HG02885 (cell line): ENCODE results near the gene LRP11.

Experiments
- ATAC-seq: cut with Tn5 transposase; IDR thresholded peaks from one replicate; pipeline ENCODE4 v1.9.1; 2021; ENCODE audit warnings: mild to moderate bottlenecking; ENCODE audit not compliant: unreplicated experiment, poor library complexity

The LRP11 gene

DNA sequence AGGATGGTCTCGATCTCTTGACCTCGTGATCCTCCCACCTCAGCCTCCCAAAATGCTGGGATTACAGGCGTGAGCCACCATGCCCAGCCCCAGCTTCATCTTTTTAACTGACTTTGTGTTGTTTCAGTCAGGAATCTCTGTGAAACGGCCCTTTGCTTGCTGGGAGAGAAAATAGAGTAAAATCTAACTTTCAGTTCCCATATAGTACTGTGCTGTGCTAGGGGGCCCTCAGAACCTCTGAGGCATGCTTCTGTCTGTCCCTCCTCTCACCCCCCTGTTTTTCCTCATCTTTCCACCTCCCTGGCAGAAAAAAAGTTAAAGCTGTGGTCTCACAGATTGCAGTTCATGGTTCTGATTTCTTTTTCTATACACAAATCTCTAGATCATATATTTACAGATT is 48.4 kb downstream of the LRP11 start:
- peak; percentile 72 for ATAC-seq

DNA sequence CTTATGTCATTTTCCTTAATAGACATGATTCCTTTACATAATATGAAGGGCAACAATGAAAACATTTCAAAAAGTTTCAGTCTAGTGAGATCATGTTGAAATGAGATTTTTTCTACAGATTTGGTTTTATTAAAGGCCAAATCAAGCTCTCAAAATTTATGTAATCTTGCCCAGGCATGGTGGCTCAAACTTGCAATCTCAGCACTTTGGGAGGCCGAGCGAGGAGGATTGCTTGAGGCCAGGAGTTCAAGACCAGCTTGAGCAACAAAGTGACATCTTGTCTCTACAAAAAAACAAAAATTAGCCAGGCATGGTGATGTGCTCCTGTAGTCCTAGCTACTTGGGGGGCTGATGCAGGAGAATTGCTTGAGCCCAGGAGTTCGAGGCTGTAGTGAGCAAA is 50.8 kb downstream of the LRP11 start:
- no peak for ATAC-seq

DNA sequence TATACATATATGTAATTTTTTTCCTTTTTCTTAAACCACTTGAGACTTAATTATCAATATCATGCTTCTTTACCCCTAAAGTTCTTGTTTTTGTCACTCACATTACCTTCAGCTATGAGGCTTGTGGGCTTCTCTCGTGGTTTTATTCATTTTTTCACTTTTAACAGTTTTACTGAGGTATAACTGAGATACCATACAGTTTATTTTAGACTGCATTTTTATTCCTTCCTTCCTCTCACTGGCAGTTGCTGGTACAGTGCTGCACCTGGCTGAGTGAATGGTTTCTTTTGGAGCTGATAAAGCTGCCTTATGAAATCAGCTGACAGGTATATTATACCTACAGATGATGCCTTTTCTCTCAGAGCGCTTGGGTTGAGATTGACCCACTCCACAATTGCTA is 54.4 kb downstream of the LRP11 start:
- ATAC-seq: no peak

DNA sequence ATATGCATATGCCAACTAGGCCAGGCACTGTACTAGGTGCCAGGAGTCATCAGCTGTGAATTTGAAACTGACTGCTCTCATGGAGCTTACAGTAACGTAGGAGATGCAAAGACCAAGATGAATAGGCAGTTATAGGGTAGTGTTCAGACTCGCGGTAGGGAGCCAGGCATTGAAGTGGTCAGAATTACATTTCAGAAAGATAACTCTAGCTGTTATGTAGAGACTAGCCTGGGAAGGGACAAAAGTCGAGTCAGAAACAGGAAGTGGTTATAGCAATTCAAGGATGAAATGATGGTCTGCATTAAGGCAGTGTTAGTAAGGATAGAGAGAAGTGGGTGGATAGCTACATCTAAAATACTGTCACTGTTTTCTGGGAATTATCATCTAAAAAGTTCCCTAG is 58.0 kb downstream of the LRP11 start:
- no peak for ATAC-seq

DNA sequence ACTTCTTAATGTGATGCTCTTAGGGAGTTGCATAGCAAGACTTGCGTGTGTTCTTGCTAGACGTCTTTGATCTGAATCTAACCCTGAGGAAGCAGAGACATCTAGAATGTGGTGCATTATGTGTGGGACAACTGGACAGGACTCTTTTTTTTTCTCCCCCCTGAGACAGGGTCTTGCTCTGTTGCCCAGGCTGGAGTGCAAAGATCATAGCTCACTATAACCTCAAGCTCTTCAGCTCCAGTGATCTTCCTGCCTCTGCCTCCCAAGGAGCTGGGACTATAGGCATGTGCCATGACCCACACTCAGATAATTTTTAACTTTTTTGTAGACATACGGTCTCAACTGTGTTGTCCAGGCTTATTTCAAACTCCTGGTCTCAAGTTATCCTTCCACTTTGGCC is 80.6 kb downstream of the LRP11 start:
- no peak for ATAC-seq

DNA sequence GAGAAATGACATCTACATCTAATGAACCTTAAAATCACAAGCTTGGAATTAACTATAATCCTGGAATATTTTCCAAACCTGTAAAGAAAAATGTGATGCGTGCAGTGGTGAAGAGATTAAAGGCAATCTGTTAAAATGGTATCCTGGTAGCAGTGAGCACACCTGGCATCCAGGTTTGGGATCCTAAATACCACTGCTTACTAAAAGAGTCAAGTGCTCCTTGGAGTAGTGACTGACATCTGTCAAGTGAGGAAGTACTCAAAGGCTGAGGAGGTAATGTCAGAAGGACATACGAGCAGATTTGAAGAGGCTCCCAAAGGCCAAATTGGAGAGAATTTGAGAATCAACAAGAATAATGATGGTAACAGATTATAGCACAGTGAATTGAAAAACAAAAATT is 81.8 kb downstream of the LRP11 start:
- no peak for ATAC-seq

DNA sequence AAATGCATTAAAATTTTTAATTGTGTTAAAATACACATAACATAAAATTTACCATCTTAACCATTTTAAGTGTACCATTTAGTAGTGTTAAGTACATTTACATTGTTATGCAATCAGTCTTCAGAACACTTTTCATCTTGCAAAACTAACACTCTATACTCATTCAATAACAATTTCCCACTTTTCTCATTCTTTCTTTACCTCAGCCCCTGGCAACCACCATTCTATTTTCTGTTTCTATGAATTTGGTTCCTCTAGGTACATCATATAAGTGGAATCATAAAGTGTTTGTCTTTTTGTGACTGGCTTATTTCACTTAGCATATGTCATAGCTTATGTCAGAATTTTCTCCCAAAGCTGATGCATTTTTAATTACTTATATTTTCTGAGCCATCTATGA is 82.4 kb downstream of the LRP11 start:
- ATAC-seq: no peak

DNA sequence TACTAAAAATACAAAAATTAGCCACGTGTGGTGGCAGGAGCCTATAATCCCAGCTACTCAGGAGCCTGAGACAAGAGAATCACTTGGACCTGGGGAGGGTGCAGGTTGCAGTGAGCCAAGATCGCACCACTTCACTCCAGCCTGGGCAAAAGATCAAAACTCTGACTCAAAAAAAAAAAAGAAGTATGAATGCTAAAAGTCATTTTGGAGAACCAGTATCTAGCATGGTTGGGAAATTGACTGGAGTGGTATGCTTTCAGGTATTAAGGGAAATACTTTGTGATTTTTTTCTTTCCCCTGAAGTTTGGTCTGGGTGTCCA is 84.6 kb downstream of the LRP11 start:
- ATAC-seq: no peak

DNA sequence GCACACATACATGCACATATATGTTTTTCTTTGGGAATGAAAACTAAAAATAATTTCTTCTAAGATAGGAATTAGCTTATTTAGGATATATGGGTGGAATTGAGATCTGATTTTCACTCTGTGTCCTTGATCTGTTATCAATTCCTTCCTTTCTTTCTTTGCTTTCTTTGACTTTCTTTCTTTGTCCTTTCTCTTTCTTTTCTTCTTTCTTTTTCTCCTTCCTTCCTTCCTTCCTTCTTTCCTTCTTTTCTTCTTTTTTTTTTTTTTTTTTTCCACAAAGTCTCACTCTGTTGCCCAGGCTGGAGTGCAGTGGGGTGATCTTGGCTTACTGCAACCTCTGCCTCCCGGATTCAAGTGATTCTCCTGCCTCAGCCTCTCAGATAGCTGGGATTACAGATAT is 86.5 kb downstream of the LRP11 start:
- no peak for ATAC-seq

DNA sequence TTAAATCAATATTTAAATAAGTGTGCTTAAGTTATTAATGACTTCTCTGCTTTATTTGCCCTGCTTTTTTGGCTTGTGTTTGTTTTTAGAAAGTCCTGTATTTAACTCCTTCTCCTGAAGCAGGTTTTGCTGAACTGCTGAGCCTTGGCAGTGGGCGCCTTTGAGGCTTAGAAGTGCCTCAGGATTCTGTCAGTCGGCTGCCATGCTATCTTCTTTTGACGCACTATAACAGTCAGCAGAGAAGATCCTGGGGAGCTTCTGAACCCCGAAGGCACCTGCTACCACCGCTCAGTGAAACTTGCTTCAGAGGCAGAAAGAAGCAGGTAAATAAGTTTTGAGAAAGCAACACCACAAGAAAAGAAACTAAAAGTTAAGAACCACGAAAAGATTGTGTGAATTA is 92.2 kb downstream of the LRP11 start:
- no peak for ATAC-seq

DNA sequence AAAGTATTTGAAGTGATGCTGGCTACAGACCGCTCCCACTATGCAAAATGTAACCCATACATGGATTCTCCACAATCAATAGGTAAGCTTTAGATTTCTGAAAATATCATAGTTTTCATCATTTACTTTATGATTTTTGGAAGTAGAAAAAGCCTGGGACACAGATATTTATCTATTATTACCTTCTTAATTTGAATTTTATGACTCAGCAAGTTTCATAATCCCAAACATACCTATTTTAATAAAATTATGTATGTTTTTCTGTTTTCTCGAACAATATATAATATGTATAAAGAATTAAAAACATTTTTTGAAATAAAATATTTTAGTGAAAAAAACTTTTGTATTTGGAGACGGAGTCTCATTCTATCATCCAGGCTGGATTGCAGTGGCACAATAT is 93.0 kb downstream of the LRP11 start:
- no peak for ATAC-seq

DNA sequence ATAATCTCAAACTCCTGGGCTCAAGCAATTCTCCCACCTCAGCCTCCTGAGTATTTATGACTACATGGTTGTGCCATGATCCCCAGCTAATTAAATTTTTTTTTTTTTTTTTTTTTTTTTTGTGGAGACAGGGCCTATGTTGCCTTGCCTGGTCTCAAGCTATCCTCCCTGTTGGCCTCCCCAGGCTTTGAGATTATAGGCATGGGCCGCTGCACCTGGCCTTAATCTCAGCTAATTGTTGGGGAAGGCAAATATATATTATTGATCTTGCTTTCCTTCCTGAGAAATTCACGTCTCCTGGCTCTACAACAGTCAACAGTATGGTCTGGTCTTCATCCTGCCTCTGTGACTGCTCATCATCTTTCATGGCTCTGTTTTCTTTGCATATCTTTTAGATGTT is 94.5 kb downstream of the LRP11 start:
- ATAC-seq: no peak
